ENCODE results near the gene SLC3A2. TPM values are rescaled to one million over a fixed set of nuclear protein-coding genes. Genes with fewer than 3 reads are reported as not detected.

The SLC3A2 gene
- total and polyA plus RNA-seq, 2 of the 13 experiments (the other 11 are each of a cell fraction or from before 2014, with no cell fraction given), result 213 to 226 TPM

DNA sequence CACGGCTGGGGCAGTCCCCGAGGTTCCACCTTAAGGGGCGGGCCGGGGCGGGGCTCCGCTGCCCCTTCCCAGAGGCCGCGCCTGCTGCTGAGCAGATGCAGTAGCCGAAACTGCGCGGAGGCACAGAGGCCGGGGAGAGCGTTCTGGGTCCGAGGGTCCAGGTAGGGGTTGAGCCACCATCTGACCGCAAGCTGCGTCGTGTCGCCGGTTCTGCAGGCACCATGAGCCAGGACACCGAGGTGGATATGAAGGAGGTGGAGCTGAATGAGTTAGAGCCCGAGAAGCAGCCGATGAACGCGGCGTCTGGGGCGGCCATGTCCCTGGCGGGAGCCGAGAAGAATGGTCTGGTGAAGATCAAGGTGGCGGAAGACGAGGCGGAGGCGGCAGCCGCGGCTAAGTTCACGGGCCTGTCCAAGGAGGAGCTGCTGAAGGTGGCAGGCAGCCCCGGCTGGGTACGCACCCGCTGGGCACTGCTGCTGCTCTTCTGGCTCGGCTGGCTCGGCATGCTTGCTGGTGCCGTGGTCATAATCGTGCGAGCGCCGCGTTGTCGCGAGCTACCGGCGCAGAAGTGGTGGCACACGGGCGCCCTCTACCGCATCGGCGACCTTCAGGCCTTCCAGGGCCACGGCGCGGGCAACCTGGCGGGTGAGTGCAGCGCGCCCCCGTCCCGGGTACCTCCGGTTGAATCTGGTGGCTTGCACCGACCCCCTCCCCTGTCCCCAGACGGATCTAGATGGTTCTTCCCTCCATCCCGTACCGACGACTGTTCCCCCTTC is at the start of gene SLC3A2 (continued):
- TF ChIP-seq, protein P1, sequence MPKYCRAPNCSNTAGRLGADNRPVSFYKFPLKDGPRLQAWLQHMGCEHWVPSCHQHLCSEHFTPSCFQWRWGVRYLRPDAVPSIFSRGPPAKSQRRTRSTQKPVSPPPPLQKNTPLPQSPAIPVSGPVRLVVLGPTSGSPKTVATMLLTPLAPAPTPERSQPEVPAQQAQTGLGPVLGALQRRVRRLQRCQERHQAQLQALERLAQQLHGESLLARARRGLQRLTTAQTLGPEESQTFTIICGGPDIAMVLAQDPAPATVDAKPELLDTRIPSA (CRISPR knock-in tag; IDR thresholded peaks at IDR 0.05; ENCODE audit: borderline replicate concordance), result no peak; the same call in 1 of the 2 replicates
- TF ChIP-seq, protein P2, sequence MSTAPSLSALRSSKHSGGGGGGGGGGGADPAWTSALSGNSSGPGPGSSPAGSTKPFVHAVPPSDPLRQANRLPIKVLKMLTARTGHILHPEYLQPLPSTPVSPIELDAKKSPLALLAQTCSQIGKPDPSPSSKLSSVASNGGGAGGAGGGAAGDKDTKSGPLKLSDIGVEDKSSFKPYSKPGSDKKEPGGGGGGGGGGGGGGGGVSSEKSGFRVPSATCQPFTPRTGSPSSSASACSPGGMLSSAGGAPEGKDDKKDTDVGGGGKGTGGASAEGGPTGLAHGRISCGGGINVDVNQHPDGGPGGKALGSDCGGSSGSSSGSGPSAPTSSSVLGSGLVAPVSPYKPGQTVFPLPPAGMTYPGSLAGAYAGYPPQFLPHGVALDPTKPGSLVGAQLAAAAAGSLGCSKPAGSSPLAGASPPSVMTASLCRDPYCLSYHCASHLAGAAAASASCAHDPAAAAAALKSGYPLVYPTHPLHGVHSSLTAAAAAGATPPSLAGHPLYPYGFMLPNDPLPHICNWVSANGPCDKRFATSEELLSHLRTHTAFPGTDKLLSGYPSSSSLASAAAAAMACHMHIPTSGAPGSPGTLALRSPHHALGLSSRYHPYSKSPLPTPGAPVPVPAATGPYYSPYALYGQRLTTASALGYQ (CRISPR knock-in tag; IDR thresholded peaks at IDR 0.05), result peak; percentile 50; the same call in 1 of the 2 replicates
- TF ChIP-seq ZFP41 (CRISPR knock-in tag; IDR thresholded peaks at IDR 0.05; ENCODE audit: borderline replicate concordance) (peak; percentile 57; the same call in 1 of the 2 replicates), CCDC6 (CRISPR knock-in tag; IDR thresholded peaks at IDR 0.05) (peak; percentile 85), HNRNPLL (IDR thresholded peaks at IDR 0.05; ENCODE audit: low read depth, low read length, poor library complexity, severe bottlenecking) (peak; percentile 84), ZNF121 (CRISPR knock-in tag; IDR thresholded peaks at IDR 0.05) (peak; percentile 28; the same call in 1 of the 2 replicates), ATF7 (IDR thresholded peaks at IDR 0.05) (no peak), ATF7 (CRISPR knock-in tag; IDR thresholded peaks at IDR 0.05) (peak; percentile 74; the same call in 1 of the 2 replicates), CCAR2 (optimal IDR thresholded peaks at IDR 0.05; ENCODE audit: low read depth, low read length) (no peak), XRCC5 (optimal IDR thresholded peaks at IDR 0.05; ENCODE audit: low read length) (peak; percentile 49), ZNF761 (CRISPR knock-in tag; conservative IDR thresholded peaks at IDR 0.05) (peak; percentile 82; the same call in 1 of the 2 replicates)
- TF ChIP-seq, protein P3, sequence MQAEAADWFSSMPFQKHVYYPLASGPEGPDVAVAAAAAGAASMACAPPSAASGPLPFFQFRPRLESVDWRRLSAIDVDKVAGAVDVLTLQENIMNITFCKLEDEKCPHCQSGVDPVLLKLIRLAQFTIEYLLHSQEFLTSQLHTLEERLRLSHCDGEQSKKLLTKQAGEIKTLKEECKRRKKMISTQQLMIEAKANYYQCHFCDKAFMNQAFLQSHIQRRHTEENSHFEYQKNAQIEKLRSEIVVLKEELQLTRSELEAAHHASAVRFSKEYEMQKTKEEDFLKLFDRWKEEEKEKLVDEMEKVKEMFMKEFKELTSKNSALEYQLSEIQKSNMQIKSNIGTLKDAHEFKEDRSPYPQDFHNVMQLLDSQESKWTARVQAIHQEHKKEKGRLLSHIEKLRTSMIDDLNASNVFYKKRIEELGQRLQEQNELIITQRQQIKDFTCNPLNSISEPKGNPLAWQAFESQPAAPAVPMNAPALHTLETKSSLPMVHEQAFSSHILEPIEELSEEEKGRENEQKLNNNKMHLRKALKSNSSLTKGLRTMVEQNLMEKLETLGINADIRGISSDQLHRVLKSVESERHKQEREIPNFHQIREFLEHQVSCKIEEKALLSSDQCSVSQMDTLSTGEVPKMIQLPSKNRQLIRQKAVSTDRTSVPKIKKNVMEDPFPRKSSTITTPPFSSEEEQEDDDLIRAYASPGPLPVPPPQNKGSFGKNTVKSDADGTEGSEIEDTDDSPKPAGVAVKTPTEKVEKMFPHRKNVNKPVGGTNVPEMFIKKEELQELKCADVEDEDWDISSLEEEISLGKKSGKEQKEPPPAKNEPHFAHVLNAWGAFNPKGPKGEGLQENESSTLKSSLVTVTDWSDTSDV (CRISPR knock-in tag; IDR thresholded peaks at IDR 0.05), result 0 out of 2 replicates have a peak, but pooled peaks have one; percentile 49
- TF ChIP-seq, protein P4, sequence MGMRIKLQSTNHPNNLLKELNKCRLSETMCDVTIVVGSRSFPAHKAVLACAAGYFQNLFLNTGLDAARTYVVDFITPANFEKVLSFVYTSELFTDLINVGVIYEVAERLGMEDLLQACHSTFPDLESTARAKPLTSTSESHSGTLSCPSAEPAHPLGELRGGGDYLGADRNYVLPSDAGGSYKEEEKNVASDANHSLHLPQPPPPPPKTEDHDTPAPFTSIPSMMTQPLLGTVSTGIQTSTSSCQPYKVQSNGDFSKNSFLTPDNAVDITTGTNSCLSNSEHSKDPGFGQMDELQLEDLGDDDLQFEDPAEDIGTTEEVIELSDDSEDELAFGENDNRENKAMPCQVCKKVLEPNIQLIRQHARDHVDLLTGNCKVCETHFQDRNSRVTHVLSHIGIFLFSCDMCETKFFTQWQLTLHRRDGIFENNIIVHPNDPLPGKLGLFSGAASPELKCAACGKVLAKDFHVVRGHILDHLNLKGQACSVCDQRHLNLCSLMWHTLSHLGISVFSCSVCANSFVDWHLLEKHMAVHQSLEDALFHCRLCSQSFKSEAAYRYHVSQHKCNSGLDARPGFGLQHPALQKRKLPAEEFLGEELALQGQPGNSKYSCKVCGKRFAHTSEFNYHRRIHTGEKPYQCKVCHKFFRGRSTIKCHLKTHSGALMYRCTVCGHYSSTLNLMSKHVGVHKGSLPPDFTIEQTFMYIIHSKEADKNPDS (CRISPR knock-in tag; IDR thresholded peaks at IDR 0.05), result no peak
- TF ChIP-seq, protein P5, sequence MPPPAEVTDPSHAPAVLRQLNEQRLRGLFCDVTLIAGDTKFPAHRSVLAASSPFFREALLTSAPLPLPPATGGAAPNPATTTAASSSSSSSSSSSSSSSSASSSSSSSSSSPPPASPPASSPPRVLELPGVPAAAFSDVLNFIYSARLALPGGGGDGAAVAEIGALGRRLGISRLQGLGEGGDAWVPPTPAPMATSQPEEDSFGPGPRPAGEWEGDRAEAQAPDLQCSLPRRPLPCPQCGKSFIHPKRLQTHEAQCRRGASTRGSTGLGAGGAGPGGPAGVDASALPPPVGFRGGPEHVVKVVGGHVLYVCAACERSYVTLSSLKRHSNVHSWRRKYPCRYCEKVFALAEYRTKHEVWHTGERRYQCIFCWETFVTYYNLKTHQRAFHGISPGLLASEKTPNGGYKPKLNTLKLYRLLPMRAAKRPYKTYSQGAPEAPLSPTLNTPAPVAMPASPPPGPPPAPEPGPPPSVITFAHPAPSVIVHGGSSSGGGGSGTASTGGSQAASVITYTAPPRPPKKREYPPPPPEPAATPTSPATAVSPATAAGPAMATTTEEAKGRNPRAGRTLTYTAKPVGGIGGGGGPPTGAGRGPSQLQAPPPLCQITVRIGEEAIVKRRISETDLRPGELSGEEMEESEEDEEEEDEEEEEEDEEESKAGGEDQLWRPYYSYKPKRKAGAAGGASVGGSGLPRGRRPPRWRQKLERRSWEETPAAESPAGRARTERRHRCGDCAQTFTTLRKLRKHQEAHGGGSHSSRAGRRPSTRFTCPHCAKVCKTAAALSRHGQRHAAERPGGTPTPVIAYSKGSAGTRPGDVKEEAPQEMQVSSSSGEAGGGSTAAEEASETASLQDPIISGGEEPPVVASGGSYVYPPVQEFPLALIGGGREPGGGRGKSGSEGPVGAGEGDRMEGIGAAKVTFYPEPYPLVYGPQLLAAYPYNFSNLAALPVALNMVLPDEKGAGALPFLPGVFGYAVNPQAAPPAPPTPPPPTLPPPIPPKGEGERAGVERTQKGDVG (CRISPR knock-in tag; IDR thresholded peaks at IDR 0.05; ENCODE audit: borderline replicate concordance), result peak; percentile 74; the same call in 1 of the 2 replicates
- TF ChIP-seq, protein P6, sequence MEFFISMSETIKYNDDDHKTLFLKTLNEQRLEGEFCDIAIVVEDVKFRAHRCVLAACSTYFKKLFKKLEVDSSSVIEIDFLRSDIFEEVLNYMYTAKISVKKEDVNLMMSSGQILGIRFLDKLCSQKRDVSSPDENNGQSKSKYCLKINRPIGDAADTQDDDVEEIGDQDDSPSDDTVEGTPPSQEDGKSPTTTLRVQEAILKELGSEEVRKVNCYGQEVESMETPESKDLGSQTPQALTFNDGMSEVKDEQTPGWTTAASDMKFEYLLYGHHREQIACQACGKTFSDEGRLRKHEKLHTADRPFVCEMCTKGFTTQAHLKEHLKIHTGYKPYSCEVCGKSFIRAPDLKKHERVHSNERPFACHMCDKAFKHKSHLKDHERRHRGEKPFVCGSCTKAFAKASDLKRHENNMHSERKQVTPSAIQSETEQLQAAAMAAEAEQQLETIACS (CRISPR knock-in tag; IDR thresholded peaks at IDR 0.05), result peak; percentile 50; the same call in 1 of the 2 replicates
